ENCODE measurements around the gene TARS3.

GRCh38 chr15:101684877-101685276 lies 39.4 kb downstream of the TARS3 start:
- TF ChIP-seq GATA2 (IDR thresholded peaks at IDR 0.05; ENCODE audit: low read depth, low read length) (no peak), GATA3 (IDR thresholded peaks at IDR 0.05; ENCODE audit: low read depth, low read length) (no peak)

All from SH-SY5Y (cell line).